ENCODE results near the gene ASH1L.

GRCh38 chr1:155286544-155286943 lies 276.1 kb downstream of the ASH1L start:
- TF ChIP-seq TAF1 (IDR thresholded peaks at IDR 0.05; ENCODE audit: low read depth, low read length) (no peak), POLR2A (IDR thresholded peaks at IDR 0.05; ENCODE audit: low read depth, low read length) (no peak), POLR2AphosphoS5 (IDR thresholded peaks at IDR 0.05; ENCODE audit: low read depth, low read length) (no peak), SPI1 (IDR thresholded peaks at IDR 0.05; ENCODE audit: low read depth, low read length) (no peak), PAX5 (IDR thresholded peaks at IDR 0.05; ENCODE audit: insufficient read depth, low read length, severe bottlenecking) (no peak)

Measured in GM12891 (cell line).